ENCODE measurements around the gene ACIN1.
"Not testable (repeated sequence)": the region's sequence is repeated elsewhere in the genome, so short reads cannot be mapped to it uniquely, and the experiment has no call there.

Gene ACIN1

GRCh38 chr14:23121361-23121771 lies 26.4 kb upstream of the ACIN1 start:
- no peak for DNase-seq

GRCh38 chr14:23120541-23121251 lies 25.8 kb upstream of the ACIN1 start:
- DNase-seq: peak; percentile 40

- DNase-seq: no peak
These were observed 24.7 kb upstream of the ACIN1 start for GRCh38 chr14:23119363-23120327.

- no peak for DNase-seq
These were observed 23.8 kb upstream of the ACIN1 start, which contains the start of gene CEBPE for GRCh38 chr14:23118506-23119362. Gene CEBPE, minus strand, starts transcription at chr14:23119255. Its CDS starts 164 bp downstream, at chr14:23119091.

GRCh38 chr14:23117371-23118020 lies 22.6 kb upstream of the ACIN1 start:
- DNase-seq: no peak

- DNase-seq: no peak
These were observed 21.0 kb upstream of the ACIN1 start for GRCh38 chr14:23115918-23116317.

- DNase-seq: no peak
These were observed 20.2 kb upstream of the ACIN1 start for GRCh38 chr14:23115039-23115731.

- DNase-seq: no peak
These were observed 19.7 kb upstream of the ACIN1 start for GRCh38 chr14:23114669-23115038.

GRCh38 chr14:23114120-23114458 lies 19.2 kb upstream of the ACIN1 start:
- DNase-seq: no peak

GRCh38 chr14:23113431-23114119 lies 18.6 kb upstream of the ACIN1 start:
- DNase-seq: no peak

GRCh38 chr14:23112359-23113178 lies 17.6 kb upstream of the ACIN1 start:
- DNase-seq: no peak

- DNase-seq: no peak
These were observed 15.8 kb upstream of the ACIN1 start for GRCh38 chr14:23110579-23111365.

- no peak for DNase-seq
These were observed 14.8 kb upstream of the ACIN1 start for GRCh38 chr14:23109769-23110168.

- not testable (repeated sequence) for DNase-seq
These were observed 13.2 kb upstream of the ACIN1 start for GRCh38 chr14:23108169-23108568.

GRCh38 chr14:23107620-23108019 lies 12.7 kb upstream of the ACIN1 start:
- not testable (repeated sequence) for DNase-seq

GRCh38 chr14:23106747-23107045 lies 11.8 kb upstream of the ACIN1 start:
- DNase-seq: no peak

- no peak for DNase-seq
These were observed 10.4 kb upstream of the ACIN1 start for GRCh38 chr14:23105348-23105824.

- DNase-seq: no peak
These were observed 9.8 kb upstream of the ACIN1 start, which contains the start of gene CIROP for GRCh38 chr14:23104591-23105347. Gene CIROP, minus strand, starts transcription at chr14:23104989. Its CDS starts 69 bp downstream, at chr14:23104920.

All from NCI-H1436 treated with DMSO at 0.1 percent for 48 hours (cell line).